ENCODE data around the gene ZNF423.
A peak's percentile ranks its signal among the peaks of the same experiment; 100 is the strongest.

The ZNF423 gene

DNA sequence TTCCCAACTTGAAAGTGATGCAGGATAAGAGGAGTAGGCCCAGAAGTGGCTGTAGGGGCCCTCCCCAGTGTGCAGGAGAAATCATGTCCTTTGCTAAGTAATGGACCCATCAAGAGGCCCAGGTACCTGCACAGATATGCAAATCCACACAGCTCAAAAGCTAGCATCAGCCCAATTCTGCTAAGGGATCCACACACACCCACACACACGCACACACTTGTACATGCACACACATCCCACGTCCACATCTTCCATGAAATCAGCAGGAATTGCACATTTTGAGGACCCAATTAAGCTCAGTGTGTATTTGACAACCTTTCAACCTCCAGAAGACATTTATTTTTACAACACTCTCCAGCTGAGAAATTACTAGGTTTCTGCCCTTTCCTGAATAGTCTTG, 297.5 kb downstream of the ZNF423 start:
- no peak for DNase-seq (ENCODE audit: low read depth, low spot score)

DNA sequence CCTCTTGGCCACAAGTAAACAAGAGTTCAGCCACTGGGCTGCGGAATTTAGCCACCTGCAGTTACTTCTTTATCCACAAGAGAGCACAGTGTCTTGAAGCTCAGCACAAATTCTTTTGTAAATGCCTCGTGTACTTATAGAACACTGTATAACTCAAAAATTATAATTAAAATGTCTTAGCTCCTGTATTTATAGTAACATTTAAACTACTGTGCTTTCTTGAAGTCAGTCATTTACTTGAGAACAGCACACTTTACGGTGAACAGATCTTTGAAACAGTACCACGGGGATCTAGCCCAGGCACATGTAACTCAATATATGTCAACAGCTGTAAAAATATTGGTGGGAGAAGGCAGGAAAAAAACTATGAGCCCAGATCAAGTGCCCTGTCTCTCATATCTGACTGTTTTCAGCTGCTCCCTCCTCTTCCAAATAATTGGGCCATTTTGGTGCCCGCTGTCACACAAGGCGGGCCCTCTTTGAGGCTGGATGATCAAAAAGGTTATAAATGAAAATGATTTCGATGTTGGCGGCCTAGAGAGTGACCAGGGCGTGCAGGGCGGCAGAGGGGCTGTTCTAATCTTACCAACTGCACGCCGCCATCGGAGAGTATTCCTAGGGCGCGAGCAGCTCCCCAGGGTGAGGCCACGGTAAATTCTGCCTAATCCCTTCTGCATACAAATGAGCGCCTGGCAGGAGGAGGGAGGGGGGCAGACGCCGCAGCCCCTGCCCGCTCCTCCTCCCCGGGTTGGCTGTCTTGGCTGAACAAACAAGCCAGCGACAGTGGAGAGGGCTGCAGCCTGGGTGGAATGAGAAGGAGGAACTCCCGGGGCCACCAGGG, 299.1 kb downstream of the ZNF423 start:
- DNase-seq (ENCODE audit: low read depth, low spot score): peak; percentile 54

DNA sequence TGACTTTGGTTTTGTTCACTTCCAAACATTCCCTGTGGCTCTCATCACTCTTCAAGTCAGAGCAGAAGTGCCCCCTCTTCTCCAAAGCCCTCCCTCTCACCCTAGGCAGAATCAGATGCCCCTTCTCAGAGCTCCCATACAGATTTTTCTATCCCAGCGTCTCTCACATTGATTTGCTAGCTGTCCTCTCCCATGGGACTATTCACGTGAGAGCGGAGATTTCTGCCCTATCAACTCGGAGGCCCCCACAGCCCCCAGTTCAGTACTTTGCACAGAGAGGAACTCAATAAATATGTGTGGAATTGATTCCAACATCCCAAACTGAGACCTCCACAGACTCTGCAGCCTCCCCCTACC, 299.7 kb downstream of the ZNF423 start:
- DNase-seq (ENCODE audit: low read depth, low spot score): no peak

DNA sequence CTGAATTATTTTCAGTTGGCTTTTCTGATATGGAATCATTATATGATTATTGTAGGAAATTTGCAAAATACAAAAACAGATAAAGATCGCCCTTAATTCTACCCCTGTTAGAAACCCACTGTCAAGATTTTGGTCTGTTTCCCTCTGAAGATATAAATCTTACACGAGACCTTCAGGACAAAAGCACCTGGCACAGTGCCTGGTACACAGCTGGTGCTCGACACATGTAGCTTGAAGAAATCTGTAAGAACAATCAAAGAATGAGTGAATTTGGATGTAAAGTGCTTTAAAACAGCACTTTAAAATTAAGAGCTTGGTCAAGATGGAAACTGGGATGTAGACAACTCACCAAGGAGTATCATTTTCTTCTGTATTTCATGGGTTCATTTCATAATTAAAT, 301.2 kb downstream of the ZNF423 start:
- DNase-seq (ENCODE audit: low read depth, low spot score): no peak

DNA sequence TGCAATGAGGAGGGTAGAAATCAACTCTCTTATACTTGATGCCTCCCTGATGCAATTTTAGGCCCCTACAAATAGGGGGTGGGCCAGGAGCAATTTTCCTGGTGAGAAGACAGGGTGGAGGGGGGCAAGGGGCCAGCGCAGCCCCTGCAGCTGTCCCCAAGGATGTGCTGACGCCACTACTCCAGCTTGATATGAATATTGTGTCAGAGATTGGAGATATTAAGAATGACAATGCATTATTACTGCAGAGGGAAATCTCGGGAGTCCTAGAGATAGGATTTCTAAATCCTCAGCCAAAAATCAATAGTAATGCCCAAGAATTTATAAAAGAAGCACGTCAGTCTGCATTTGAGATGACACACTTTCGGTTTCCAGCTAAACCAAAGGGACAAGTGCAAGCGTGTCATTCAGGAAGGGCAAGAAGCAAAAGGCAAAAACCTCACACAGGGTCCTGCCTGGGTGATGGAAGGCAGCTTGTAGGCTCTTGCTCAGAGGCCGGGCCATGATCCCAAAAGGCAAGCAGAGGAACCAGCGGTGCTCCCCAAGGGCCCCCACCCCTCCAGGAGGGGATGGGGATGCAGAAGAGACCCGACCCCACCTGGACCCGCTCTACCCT, 303.5 kb downstream of the ZNF423 start:
- DNase-seq (ENCODE audit: low read depth, low spot score): no peak

DNA sequence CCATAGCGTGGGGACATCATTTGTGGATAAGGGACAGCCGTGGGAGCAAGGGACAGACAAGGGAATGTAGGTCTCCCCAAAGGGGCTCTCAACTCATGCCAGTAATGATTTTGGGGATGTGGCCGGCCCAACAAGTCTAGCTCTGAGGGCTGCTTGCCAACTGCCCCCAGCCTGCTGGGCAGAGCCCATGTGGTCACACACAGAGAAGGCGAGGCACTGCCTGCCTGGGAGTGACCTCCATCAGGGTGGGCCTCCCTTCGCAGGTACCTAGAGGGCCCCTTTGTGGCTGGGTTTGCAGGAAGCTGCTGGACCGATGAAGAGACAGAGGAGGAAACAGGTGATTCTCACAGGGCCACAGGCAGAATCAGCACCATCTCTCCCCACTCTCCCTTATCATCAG, 305.2 kb downstream of the ZNF423 start:
- DNase-seq (ENCODE audit: low read depth, low spot score): no peak

DNA sequence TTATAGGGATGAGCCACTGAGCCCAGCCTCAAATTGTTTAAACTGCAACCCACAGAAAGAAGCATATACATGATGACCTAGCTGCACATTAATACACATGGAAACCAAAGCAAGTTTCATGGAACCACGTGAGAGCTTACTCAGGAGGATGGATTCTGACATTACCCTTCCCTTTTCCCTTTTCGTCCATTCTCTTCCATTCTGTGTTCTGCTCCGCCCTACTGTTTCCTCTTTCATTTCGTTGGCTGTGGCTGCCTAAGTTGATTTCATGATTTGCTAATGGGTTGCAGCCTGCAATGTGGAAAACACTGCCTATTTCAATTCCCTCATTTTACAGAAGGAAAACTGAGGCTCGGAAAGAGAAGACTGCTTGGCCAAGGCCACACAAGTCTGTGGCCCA, 305.8 kb downstream of the ZNF423 start:
- DNase-seq (ENCODE audit: low read depth, low spot score): no peak

DNA sequence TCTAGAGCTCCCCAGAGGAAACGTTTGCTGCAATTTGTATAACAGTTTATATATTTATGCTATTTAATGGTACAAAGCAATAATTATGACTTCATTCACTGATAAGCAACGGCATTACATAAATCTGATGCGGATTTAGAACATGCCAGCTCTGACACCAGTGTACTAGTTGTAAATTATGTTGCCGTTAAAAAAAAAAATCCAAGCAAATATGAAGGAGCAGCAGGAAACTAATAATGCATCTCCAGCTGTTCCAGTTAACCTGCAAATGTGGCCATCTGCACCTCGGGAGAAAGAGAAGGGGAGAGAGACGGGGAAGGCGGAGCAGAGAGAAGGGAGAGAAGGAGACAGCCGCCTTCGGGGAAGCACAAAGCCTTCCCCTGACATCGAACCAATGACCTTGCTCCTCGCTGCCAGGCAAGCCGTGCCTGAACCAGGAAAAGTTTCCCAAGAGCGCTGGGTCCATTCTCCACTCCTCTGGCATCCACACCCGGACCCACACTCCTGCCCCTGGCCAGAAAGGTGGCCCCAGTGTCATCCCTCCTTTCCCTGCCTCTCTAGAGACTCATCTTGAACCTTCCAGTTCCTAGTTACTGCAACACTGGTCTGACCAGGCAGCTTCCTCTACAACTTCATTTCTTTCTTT, 307.5 kb downstream of the ZNF423 start:
- DNase-seq (ENCODE audit: low read depth, low spot score): no peak

DNA sequence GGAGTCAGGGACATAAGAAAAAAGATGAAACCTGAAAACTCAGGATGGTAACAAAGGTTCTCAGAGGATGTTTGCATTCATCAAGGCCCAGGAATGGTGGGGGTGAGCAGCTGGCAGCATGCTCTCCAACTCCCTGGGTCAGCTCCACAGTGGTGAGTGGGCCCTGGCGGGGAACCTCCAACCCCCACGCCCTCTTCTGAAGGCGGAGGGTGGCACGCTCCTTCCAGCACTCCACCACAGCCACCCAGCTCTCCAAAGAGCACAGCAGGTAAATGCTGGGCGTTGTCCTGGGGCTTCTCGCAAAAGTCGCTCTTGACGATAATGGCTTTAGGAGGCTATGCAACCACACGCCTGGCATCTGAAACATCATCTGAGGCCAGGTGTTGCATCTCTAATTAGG, 308.5 kb downstream of the ZNF423 start:
- no peak for DNase-seq (ENCODE audit: low read depth, low spot score)

DNA sequence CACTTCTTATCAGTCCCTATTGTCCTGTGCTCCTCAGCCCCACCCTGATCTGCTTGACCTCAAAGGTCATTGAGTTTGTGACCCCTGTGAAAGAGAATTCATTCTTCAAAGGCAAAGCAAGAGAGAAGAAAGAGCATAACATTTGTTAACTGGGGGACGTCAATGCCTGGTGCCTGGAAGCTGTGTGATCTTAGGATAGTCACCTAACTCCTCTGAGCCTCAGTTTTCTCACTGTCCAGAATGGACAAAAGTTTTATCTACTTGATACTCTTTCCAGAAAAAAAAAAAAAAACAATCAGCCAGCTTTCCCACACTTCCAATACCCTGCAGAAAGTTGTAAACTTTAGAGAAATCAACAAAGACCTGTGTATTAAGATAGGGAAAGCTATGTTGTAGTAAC, 309.2 kb downstream of the ZNF423 start:
- no peak for DNase-seq (ENCODE audit: low read depth, low spot score)

DNA sequence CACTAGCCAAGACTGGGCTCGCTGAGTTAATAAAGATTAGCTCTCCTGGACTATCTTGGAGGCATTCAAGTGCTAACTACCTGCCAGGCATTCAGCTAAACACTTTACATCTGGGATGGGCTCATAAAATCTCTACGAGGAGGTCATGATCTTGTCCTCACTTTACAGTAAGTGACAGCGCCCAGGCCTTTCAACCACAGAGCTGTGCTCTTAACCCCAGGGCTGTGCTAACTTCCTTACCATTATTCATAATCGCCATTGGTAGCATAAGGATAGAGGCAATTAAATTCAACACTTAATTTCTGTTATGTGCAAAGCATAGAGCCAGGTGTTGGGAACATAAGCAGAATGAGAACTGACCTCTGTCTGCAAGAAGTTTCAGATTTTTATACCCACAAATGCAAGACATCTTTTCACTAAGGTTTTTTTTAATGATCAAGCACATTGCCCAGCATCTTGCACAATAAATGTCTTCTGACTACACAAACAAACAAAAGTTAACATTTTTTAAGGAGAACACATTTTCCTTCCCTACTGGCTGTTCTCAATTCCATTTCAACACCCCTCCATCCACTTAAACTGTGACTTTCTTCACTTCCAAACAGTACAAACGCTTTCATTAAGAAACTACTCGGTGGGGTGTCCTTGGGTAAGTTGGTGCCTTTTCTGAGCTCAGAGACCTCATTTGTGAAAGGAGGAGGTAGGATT, 310.0 kb downstream of the ZNF423 start:
- no peak for DNase-seq (ENCODE audit: low read depth, low spot score)

DNA sequence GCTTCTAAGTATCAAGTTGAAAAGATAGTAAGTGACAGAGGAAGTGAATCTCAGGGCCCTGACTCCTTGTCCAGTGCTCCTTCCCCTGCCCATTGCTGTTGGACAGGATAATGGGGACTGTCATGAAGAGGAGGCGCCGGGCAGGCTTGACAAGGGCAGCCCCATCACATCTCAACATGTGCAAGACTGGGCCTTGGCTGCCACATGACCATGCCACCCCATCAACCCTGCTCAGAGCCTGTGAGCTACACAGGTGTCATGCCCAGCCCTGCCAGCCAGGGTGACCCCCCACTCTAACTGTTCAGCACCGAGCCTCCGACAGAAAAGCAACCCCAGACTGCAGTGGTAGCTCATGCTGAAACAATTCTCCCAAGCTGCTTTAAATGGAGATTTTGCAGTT, 310.7 kb downstream of the ZNF423 start:
- no peak for DNase-seq (ENCODE audit: low read depth, low spot score)

DNA sequence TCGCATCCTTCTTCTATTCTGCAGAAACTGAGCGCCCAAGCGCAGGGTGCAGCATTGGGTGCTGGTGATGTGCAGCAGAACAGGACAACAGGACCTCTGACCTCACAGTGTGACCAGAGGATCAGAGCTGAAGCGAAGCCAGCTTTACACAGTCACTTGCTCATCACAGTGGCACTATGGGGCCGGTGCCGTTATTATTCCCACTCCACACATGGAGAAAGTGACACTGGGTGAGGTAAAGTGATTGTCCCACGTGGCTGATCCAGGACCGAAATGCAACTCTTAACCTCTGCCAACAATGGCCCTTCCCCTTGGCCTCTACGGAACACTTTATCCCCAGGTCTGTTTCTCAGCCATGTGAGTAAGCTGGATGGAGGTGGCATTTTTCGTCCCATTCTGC, 311.1 kb downstream of the ZNF423 start:
- no peak for DNase-seq (ENCODE audit: low read depth, low spot score)

DNA sequence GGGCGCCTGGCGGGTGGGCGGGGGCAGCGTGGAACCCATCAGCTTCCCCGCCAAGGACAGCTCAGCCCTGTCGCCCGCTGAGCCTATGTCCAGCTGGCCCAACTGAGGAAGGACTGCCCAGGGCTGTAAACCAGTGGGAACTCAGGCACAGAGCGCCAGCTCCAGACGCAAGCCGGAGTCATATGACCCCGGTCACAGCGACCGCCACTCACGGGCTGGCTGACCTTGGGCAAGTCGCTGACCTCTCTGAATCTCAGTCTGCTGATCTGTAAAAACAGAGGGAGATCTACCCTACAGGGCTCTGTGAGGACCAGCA, 312.3 kb downstream of the ZNF423 start:
- no peak for DNase-seq (ENCODE audit: low read depth, low spot score)

DNA sequence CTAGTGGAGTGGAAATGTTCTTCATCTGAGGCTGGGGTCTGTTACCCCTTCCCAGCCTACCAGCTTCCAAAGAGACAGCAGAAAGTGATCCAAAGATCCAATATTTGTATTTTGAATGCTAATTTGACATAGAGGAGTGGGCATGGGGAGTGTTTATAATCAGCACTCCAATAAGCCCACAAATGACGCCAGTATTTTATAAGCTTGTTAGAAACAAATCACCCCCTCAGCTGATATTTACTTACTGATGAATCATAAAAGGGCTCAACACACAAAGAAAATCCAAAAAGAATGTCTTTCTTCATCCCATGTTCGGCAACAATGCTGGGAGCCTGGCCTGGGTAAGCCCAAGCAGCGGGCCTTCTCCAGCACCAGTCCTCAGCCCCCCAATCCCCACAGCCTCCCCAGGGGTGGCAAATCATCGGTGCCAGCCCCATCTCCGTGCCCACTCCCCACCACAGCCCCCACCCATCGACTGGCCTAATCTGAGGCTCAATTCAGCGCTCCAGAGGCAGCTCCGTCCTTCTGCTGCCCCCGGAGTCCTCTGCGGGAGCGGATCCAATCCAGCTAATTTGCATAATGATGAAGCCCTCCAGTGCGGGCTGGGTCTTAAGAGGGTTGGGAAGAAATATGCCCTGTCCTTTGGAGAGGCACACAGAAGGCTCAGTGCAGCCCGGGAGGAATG, 312.8 kb downstream of the ZNF423 start:
- DNase-seq (ENCODE audit: low read depth, low spot score): no peak

DNA sequence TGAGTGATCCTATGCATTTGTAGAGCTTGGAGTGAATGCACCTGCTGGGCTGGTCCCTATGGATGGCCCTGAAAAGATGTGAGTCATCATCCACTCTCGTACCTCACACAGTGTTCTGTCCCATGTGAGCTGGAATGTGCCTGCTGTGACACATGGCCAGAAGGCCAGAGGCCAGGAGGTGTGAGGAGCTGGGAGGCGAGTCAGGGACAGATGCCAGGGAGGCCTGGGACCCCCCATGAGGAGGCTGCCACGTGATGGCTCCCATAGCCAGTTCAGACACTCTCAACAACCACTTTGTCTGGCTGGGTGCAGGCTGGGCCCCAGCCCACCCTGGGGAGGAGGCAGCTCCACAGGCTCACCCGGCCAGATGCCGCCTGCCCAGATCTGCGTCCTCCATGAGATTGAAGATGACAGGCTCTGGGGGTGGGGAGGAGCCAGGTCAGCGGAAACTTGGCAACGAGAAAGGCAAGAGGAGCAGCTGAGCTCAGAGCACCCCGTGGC, 313.5 kb downstream of the ZNF423 start:
- DNase-seq (ENCODE audit: low read depth, low spot score): no peak

DNA sequence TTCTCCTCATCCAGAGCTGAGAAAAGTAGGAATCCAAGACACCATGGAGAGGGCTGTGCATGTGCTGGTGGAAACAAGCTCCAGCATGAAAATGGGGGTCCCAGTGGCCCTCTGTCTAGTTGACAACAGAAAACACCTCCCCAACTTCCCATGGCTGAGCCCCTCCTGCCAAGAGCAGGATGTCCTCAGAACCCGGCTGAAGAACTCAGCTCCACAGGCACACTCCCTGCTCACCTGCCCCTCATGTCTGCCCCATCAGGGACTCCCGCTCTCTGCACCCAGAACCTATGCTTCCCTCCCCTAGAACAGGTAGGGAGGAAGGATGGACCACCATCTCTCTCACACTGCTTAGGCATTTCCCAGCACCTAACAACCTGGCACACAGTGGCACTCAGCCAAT, 315.1 kb downstream of the ZNF423 start:
- no peak for DNase-seq (ENCODE audit: low read depth, low spot score)

DNA sequence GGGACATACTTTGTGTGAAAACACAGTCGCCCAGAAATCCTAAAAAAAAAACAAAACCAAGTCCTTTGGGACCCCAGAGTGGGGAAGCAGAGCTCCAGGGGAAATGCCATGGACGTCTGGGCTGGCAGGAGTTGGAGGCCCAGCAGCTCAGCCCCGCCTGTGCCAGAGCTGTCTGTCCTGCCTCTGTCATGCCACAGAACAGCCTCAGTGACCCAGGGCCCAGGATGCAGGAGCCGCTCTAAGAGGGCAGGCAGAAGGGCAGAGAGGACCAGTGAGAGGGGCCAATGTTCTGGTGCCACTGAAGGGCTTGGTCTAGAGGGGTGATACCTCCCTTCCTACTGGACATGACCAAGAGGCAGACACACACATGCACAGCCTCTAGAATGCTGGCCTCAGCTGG, 316.2 kb downstream of the ZNF423 start:
- DNase-seq (ENCODE audit: low read depth, low spot score): no peak

DNA sequence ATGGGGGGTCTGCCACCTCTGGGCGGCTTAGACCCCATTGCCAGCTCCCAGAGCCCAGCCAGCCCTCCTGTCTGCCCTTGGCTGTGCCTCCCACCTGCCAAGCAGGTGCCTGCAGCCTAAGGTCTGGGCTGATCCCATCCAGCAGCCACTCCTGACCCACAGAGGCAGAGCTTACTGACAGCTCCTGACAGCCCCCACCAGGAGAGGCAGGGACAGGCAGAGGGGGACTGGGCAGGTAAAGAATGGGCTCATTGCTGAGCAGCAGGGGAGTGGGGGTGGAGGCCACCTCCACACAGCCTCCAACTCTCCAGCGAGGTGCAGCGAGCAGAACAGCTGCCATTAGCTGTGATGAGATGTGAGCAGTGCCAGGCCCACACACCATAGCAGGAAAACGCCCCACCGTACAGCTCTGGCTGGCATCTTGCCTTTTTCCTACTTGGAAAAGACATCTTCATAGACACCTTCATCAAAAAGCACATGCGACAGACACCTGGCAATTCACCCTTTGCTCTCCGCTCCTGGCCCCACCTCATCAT, 317.9 kb downstream of the ZNF423 start:
- no peak for DNase-seq (ENCODE audit: low read depth, low spot score)

DNA sequence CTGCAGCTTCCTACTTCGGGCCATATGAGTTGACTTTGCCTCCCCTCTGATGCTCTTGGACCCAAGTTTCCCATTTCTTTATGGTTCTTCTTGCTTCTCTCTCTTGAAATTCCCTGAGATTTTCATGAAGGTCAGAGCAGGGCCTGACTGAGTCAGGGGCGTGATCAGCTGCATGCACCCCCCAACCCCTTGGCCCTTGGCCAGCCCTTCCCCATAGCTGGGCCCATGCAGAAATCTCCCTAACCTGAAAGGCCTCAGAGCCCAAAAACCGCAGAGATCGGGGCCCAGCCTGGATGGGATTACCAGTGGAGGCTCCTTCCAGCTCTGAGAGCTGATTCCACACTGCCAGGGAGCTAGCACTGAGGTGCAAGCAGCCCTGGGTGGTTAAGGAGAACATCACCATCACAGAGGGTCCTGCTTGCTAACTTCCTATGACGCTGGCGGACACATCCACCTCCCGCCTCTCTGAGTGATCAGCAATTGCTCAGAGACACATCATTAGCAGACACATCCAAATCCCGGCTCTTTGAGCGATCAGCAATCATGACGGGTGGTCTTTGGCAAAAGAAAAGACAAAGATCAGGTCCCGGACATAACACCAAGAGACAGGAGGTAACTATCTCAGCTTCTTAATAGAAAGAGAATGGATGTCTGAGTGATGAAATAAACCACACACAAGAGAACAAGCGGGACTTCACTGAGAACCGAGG, 320.9 kb downstream of the ZNF423 start:
- DNase-seq (ENCODE audit: low read depth, low spot score): no peak

DNA sequence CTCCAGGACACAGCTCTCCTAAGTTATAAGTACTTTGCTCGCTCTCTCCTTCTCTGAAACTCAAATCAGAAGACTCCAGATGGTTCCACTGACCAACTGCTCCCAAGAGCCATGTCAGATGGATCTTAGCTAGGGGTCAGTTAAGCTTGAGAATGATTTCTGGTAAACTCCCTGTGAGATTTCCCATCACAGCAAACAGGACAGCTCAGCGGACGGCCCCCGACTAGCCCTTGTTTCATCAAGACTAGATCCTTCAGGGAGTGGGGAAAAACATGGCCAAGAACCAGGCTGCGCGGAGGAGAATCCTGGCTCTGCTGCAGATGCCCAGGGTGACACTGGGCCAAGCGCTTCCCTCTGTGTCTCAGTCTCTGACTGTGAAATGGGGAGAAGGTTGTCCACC, 322.5 kb downstream of the ZNF423 start:
- DNase-seq (ENCODE audit: low read depth, low spot score): no peak
